GM21381 (cell line): ENCODE measurements around the gene LSS.

Experiments
- ATAC-seq: cut with Tn5 transposase; IDR thresholded peaks from one replicate; pipeline ENCODE4 v1.9.1; 2021; ENCODE audit warnings: mild to moderate bottlenecking, moderate library complexity; ENCODE audit not compliant: unreplicated experiment

LSS gene

DNA sequence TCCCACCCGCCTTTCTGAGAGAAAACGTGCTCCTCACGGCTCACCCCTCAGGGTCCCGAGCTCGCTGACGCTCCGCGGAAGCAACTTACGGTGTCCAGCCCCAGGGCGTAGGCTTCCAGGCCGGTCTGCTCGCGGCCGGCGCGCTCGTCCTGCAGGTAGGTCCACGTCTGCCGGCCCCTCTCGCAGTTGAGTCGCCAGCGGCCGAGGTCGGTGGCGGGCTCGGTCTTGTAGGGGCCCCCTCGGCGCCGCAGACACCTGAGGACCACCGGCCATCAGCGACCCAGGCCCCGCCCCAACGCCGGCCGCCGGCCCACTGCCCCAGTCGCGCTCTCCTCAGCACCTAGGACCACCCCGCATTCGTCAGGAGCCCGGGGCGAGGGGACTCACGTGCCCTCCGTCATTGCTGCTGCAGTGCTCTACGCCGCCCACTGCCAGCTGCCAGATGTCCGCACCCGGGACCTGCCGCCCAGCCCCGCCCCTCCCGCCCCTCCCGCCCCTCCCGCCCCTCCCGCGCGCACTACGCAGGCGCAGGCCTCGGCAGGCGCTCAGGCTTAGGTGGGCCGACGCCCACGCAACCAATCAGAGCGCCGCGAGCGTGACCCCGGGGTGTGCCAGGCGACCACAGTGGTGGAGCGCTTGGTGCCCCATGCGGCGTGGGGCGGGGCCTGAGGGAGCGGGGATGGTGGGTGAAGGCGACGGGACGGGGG lies at the start of gene LSS:
Gene LSS, minus strand, starts transcription at position 430 of the 707 bp plus-strand sequence. Its CDS starts 29 bp downstream, at position 401.
- ATAC-seq = peak; percentile 77

DNA sequence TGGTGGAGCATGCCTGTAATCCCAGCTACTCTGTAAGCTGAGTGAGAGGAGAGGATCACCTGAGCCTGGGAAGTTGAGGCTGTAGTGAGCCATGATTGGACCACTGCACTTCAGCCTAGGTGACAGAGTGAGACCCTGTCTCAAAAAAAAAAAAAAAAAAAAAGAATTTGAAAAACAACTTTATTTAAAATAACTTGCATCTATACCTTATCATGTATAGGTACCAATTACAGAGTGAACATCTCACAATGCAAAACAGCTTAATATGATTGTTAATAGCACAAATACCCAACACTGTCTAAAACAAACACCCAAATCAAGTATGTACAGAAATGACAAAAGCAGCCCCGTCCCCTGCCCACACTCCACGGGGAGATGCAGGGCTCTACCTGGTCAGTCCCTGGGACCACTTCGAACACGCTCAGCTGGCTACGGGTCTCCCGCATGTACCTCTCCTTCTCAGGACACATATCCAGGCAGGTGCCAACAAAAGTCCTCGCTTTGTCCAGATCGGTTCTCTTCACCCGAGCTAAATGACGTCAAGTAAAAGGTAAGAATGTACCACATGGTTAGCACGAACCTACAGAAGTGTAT lies 46.3 kb upstream of the LSS start:
- ATAC-seq = no peak

DNA sequence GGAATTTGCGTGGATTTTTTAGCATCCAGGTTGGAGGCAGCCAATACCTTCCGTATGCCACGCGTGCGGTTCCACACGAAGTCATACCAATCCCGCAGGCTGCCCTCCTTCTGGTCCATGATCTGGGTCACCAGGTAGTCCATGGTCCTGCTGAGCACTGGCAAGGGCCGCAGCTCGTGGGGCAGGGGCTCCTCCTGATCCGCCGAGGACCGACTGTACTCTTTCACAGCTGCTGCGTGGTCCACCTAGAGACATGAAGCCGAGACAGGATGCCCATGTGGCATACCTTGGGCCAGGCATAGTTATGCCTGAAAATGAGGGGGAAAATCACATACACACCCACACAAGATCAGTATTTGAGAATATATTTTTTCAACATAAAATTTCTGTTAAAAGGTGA lies 44.8 kb upstream of the LSS start:
- no peak for ATAC-seq

DNA sequence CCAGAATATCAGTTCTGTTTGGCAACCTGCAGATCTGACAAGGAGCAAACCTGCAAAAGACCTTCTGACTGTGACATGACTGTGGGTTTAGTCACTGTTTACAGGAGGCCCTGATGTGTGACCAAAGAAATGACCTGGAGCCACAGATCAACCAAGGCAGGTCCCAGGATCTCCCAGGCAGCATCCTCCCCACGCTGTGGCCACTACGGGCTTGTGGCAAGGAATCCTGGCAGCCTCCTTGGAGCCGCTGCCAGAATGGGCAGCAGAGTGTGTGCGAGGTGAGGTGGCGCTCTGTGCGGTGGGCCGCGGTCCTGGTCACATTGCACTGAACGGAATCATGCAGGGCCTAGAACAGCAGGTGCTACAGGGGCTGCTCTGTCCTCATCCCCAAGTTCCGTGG lies 40.9 kb upstream of the LSS start:
- no peak for ATAC-seq

DNA sequence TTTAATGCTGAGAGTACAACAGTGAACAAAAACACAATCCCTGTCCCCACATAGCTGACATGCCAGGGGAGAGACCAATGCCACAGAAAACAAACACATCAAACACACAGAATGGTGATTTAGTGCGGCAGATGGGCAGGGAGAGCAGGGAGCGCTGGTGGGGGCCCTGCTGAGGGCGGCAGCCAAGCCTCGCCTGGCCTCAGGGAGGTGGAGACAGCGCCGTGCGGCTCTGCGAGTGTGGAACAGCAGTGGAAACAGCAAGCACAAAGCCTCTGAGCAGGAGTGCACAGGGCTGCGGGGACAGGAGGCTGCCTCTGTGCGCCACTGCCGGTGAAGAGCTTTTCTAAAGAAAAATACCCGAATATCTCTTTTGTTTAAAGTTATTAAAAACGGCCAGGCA lies 39.8 kb upstream of the LSS start:
- ATAC-seq = no peak

DNA sequence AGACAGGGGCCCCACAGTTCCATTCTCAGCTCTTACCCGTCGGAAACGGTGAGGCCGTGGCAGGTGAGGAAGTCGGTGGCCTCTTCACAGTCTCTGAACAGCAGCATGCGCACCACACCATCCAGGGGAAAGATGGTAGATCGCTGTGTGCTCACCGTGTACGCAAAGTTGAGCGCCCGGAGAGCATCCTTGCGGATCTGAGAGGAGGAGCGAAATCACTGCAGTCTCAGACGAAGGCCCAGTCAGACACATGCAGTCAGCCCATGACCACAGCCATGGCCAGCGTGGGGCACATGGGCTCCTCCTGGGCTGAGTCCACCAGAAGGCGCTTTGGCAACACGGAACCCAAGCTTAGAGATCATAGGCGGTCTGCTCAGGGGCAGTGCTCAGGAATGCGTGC lies 38.4 kb upstream of the LSS start:
- no peak for ATAC-seq

DNA sequence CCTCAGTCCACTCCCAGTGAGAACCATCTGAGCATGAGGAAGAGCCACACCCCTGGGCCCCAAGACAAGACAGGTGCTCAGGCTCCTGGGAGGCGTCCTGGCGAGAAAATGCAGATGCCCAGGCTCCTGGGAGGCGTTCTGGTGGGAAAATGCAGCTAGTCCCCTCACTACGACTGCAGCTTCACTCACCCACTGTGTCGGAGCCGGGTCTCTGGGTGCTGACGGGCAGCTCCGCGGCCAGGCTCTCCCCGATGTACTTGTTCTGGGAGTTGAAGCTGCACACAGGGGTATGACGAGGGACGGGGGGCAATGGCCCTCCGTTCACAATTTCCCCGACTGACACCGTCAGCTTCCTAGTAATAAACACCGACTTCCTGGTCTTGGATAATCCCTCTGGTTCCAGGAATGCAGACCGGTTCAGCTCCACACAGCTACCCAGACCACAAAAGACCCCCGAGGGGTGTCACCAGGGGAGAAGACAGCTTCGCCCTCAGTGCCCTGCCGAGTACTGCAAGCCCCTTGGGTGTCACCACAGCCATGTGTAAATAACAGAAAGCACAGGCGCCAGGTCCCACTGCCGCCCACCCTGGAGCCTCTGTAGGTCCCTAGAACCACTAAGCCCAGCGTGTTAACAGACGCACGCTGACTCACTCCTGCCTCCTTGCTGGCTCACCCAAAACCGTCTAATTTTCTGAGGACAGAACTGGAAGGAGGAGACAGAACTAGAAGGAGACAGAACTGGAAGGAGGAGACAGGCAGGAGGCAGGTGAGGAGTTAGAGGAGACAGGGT lies 37.4 kb upstream of the LSS start:
- no peak for ATAC-seq

DNA sequence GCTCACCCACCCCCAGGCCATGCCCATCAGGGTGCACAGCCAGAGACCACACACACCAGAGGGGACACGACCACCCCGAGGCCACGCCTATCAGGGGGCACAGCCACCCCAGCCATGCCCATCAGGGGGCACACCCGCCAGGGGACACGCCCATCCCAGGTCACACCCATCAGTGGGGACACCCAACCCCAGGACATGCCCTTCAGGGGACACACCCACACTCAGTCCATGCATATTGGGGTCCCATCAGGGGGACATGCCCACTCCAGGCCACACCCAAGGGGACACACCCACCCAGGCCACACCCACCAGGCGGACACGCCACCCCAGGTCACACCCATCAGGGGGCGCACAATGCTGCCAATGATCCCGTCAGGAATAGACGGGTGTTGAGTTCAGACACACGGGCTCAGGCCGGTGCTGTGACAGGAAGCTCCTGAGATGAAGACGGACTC lies 36.1 kb upstream of the LSS start:
- no peak for ATAC-seq

DNA sequence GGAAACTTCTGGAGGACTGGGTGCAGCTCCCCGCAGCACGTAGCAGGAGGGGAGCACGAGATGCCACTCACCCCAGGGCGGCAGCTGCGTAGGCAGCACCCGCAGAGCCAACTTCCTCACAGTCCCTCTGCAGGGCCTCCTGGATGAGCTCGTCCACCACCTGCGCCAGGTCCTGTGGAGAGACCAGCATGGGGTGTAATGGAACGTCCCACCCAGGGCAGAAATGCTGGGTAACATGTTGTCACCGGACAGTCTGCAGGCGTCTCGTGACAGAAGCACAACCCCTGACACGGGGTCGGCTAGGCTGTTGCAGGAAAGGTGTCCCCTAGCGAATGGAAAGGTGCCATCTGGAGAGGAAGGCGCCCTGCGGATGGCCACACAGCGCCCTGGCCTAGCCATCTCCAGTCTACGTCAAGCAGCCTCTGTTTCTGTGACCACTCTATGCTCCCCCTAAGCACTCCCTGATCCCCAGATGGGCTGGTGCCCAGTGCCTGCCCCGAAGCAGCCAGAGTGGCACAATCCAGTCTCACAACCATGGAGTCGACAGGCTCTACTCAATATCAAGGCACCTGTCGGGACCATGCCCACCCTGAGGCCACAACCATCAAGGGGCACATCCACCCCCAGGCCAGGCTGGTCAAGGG lies 35.6 kb upstream of the LSS start:
- ATAC-seq = no peak

DNA sequence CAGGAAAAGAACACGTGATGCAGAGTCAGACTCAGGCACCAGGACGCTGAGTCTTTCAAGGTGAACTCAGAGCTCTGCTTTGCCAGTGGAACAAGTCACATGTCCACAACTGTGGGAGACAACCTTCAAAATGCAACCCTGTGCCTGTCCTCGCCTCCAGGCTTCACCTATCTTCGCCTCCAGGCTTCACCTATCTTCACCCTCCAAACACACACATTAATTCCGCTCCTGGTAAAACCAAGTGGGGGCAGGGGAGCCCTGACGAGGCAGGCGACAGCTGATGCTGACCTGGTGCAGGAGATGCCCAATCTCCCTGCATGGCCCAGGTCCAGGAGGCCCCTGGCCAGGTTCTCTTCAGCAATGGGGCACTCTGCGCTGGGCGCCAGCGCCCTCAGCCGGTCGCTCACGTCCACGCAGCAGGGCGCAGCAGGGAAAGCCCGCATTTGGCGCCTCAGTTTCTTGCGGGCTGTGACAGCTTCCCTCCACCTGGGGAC lies 28.0 kb upstream of the LSS start:
- no peak for ATAC-seq

DNA sequence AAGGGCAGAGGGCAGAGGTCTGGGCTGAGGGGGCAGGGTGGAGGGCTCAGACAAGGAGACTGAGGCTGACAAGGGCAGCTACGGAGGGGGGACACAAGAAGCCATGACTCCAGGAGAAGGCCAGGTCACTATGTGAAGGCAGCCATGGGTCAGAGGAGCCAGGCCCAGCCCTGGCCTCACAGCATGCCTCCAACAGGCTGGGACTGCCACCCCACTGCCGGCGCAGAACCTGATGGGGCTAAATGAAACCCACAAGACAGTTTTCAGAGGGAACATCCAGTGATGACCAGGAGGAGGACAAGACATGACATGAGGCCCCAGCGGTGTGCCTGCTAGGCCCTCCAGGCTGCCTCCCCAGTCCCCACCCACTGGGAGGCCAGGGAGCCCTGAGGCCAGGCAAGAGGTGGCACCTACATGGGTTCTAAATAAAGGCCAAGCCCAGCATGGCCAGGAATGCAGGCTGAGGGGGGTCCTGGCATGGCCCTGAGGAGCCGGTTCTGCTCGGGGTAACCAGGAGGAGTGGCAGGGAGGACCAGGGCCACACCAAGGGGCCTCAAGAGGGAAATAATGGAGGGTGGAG lies 27.3 kb upstream of the LSS start:
- no peak for ATAC-seq

DNA sequence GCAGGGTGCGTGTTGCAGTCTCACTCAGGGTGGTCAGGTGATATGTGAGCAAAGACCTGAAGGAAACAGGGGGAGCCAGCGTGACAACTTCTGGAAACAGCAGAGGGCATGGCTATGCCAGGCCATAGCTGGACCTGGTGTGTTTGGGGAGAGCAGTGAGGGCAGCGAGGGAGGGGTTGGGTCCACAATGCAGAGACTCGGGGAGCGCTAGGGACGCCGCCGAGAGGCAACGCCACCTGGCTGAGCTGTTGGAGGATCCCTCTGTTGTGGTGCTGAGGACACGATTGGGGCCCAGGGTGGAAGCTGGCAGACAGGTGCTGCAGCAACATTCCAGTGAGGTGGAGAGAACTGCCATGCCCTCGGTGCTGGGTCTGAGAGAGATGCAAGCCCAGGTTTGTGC lies 26.6 kb upstream of the LSS start:
- ATAC-seq = no peak

DNA sequence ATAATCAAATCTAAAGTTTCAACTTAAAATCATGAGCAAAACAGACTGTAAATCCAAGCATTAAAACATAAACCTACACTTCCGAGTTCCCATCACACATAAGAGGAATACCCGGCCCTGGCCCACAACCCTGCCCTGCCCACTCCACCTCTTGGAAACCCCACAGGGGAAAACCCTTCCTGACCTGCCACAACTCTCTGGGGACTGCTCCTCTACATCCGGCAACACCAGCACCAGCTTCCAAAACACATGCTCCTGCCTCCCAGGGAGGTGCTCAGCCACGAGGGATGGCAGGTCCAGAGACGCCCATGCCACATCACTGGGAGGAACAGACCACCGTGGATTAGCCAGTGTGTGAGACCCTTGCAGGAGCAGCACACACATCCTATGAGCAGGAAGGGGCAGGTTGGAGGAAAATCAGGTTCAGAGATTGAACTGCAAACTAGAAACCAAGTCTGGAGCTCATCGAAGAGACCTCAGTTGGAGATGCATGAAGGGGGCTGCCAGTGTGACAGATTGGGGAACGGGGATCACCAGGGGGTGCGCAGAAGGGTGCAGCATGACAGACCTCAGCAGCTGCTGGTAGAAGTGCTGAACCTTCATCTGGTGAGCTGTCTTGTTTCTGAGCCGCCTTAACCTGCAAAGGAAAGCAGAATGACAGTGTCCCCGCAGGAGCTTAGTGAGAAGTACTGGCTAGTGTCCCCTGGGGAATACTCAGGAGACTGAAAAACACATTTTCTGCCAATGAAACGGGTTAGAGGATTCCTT lies 25.8 kb upstream of the LSS start:
- peak; percentile 39 for ATAC-seq

DNA sequence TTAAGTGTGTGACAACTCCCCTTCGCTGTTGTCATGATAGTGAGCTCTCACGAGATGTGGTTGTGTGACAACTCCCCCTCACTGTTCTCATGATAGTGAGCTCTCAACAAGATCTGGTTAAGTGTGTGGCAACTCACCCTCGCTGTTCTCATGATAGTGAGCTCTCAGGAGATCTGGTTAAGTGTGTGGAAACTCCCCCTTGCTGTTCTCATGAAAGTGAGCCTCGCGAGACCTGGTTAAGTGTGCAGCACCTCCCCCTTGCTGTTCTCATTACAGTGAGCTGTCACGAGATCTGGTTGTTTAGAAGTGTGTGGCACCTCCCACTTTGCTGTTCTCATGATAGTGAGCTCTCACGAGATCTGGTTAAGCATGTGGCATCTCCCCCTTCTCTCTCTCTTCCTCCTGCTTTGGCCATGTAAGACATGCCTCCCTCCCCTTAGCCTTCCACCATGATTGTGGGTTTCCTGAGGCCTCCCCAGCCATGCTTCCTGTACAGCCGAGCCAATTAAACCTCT lies 25.1 kb upstream of the LSS start:
- peak; percentile 61 for ATAC-seq

DNA sequence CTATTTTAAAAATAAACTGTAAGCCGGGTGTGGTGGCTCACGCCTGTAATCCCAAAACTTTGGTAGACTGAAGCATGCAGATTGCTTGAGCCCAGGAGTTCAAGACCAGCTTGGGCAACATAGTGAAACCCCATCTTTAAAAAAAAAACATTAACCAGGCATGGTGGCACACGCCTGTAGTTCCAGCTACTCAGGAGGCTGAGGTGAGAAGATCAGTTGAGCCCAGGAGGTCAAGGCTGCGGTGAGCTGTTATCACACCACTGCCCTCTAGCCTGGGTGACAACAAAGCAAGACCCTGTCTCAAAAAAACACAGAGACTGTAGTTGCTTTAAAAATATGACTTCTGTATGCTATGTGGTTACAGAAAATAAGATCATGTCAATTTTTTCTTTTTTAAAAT lies 24.3 kb upstream of the LSS start:
- no peak for ATAC-seq

DNA sequence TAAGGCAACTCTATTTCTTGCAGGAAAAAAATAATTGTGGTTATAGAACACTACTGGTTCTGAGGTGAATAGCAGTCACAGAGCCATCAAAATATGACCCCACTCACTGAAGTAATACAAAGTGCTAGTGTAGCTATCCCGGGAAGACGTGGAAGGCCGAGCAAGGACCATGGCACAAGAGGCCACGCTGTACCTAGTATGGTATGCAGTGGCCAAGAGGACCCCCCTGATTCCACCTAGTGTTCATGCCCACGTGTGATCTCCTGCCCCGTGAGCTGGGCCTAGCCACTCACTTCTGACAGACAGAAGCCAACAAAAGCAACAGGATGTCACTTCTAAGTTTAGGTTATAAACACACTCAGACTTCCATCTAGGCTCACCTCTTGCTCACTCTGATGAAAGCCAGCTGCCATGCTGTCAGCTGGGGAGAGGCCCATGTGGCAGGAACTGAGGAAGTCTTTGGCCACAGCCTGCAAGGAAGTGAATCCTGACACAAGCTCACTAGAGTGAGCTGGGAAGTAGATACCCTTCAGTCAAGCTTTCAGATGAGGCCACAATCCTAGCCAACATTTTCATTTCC lies 21.7 kb upstream of the LSS start:
- no peak for ATAC-seq

DNA sequence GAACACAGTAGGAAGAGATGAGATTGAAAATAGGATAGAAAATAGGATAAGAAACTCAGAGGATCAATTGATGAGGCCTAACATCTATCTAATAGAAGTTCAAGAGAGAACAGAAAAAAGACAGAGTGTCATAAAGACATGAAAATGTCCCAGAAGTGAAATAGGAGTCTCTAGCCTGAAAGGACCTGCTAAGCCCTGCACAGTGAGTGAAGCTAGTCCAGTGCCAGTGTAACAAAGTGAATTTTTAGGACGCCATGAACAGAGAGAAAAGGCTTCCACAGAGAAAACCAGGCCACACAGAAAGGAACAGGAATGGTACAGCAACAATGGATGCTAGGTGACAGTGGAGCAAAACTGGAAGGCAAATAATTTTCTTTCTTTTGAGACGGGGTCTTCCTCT lies 20.3 kb upstream of the LSS start:
- ATAC-seq = no peak

DNA sequence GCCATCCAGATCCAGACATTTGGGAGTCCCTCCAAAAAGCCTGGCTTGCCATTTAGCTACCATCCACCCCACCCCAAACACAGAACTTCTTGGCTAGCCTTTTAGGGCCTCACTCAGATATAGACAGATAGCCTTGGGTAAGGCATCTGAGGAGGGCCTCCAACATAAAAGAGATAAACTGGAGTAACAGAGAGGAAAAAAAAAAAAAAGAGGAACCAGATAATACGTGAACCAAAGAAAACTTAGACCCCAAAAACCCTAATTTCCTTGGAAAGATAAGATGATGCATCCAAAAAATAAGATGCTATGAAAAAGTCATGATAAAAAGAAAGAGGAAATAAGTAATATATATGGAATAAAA lies 19.8 kb upstream of the LSS start:
- no peak for ATAC-seq

DNA sequence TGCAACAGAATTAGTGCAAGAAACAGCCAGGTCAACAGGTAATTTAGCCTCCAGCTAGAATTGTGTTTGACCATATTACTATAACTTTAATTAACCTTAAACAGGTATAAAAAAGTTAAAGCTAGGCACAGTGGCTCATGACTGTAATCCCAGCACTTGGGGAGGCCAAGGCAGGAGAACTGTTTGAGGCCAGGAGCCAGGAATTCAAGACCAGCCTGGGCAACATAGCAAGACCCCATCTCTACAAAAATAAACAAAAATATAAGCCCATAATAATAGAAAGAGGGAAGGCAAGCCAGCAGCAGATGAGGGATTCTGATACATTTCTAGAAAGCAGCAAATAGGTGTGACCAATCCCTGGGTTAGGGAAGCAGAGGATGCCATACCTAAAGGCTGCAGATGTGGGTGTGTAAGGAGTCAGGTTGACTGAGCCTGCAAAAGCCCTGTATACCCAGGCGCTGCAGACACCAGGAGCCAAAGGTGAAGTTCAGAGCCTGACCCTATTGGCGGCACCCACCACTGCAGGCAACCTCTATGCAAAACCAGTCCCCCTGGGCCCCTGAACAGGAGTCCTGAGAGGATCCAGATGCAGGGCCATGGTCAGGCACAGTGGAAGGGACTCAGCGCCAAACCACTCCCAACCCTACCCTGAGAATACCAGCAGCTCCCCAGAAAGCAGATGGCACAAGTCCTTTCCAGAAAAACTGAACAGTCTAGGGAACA lies 19.3 kb upstream of the LSS start:
- ATAC-seq = no peak
